ENCODE results near the gene SLC35F4. TPM values are rescaled to one million over a fixed set of nuclear protein-coding genes. Genes with fewer than 3 reads are reported as not detected.

The SLC35F4 gene
- total RNA-seq, 1 experiment from 2014 or later: not detected

DNA sequence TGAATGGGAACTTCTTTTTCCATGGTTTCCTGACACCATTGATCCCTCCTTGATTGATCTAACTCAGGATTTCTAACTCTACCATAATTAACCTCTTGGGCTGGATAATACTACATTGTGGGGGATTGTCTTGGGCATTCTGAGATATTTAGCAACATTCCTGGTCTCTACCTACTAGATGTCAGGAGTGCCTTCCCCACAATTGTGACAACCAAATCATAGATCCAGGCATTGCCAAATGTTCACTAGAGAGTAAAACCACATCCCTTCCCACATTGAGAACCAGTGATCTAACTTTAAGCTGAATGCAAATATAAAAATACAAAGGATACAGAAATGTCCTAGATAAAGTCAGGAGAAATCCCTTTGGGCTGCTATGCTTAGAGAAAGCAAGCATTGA, 335.3 kb downstream of the SLC35F4 start:
- Histone ChIP-seq H3K27ac (ENCODE audit: low read depth, low read length, poor library complexity, severe bottlenecking) (no peak overlapping the region), H3K27me3 (replicated peaks; ENCODE audit: insufficient read depth, low read depth, low read length, poor library complexity) (no peaks in the 10 kb centered on the region), H3K36me3 (ENCODE audit: insufficient read depth, low read length, poor library complexity, severe bottlenecking) (no peaks in the 10 kb centered on the region), H3K9me3 (ENCODE audit: low read depth, low read length, poor library complexity, severe bottlenecking) (no peaks in the 10 kb centered on the region), H3K4me1 (ENCODE audit: insufficient read depth, low read length, poor library complexity, severe bottlenecking) (no peaks in the 10 kb centered on the region), H3K4me3 (ENCODE audit: low read depth, low read length, poor library complexity, severe bottlenecking) (no peak overlapping the region)
- intact Hi-C loops (cut with micrococcal nuclease; ENCODE audit: unreplicated experiment): no loop called here
- no peak for TF ChIP-seq EZH2 (IDR thresholded peaks at IDR 0.05; ENCODE audit: borderline replicate concordance, low read depth, low read length, poor library complexity, severe bottlenecking)
- TF ChIP-seq, protein P1, sequence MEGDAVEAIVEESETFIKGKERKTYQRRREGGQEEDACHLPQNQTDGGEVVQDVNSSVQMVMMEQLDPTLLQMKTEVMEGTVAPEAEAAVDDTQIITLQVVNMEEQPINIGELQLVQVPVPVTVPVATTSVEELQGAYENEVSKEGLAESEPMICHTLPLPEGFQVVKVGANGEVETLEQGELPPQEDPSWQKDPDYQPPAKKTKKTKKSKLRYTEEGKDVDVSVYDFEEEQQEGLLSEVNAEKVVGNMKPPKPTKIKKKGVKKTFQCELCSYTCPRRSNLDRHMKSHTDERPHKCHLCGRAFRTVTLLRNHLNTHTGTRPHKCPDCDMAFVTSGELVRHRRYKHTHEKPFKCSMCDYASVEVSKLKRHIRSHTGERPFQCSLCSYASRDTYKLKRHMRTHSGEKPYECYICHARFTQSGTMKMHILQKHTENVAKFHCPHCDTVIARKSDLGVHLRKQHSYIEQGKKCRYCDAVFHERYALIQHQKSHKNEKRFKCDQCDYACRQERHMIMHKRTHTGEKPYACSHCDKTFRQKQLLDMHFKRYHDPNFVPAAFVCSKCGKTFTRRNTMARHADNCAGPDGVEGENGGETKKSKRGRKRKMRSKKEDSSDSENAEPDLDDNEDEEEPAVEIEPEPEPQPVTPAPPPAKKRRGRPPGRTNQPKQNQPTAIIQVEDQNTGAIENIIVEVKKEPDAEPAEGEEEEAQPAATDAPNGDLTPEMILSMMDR (conservative IDR thresholded peaks at IDR 0.05; ENCODE audit: low read depth, low read length): no peak
- no peak for DNase-seq (ENCODE audit: low spot score)
- ChIA-PET POLR2A (ENCODE audit: low non-redundant PET) (no interaction called here), CTCF (no interaction called here)
- BruUV-seq (replicated peaks): no TSS peak

DNA sequence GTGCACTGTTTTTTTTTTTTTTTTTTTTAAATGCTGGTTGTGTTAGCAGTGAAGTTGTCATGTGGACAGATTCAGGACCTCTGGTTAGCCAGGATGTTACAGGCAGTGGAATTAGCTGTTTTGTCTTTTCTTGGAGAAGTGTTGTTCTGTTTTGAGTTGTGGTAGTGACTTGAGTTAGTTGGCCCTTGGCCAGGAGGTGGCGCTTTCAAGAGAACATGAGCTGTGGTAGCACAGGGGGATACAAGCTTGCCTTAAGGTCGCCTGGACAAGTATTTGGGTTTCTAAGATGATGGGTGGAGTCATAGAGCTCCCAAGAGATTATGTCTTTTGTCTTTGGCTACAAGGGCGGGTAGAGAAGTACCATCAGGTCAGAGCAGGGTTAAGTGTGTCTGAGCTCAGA, 338.9 kb downstream of the SLC35F4 start:
- TF ChIP-seq, protein P1 (conservative IDR thresholded peaks at IDR 0.05; ENCODE audit: low read depth, low read length): peak; percentile 31; the same call in 1 of the 2 replicates
- no peak for TF ChIP-seq EZH2 (IDR thresholded peaks at IDR 0.05; ENCODE audit: borderline replicate concordance, low read depth, low read length, poor library complexity, severe bottlenecking)

DNA sequence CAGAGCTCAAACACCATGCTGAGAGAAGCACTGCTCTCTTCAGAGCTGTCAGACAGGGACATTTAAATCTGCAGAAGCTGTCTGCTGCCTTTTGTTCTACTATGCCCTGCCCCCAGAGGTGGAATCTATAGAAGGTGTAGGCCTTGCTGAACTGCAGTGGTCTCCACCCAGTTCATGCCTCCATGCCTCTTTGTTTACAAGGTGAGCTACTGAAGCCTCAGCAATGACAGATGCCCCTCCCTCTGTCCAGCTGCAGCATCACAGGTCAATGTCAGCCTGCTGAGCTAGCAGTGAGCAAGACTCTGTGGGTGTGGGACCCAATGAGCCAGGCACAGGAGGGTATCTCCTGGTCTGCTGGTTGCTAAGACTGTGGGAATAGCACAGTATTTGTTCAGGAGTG, 346.8 kb downstream of the SLC35F4 start:
- no peaks in the 10 kb centered on the region for H3K27me3 ChIP-seq (replicated peaks; ENCODE audit: insufficient read depth, low read depth, low read length, poor library complexity)
- POLR2A ChIA-PET (ENCODE audit: low non-redundant PET): no interaction called here
- H3K4me3 ChIP-seq (ENCODE audit: low read depth, low read length, poor library complexity, severe bottlenecking): no peak overlapping the region
- no peak for TF ChIP-seq EZH2 (IDR thresholded peaks at IDR 0.05; ENCODE audit: borderline replicate concordance, low read depth, low read length, poor library complexity, severe bottlenecking)
- TF ChIP-seq, protein P1 (conservative IDR thresholded peaks at IDR 0.05; ENCODE audit: low read depth, low read length): no peak
- no peak overlapping the region for H3K27ac ChIP-seq (ENCODE audit: low read depth, low read length, poor library complexity, severe bottlenecking)
- BruUV-seq (replicated peaks): no TSS peak
- intact Hi-C loops (cut with micrococcal nuclease; ENCODE audit: unreplicated experiment): no loop called here
- CTCF ChIA-PET: no interaction called here
- H3K4me1 ChIP-seq (ENCODE audit: insufficient read depth, low read length, poor library complexity, severe bottlenecking): no peaks in the 10 kb centered on the region
- no peaks in the 10 kb centered on the region for H3K36me3 ChIP-seq (ENCODE audit: insufficient read depth, low read length, poor library complexity, severe bottlenecking)
- no peak for DNase-seq (ENCODE audit: low spot score)
- no peaks in the 10 kb centered on the region for H3K9me3 ChIP-seq (ENCODE audit: low read depth, low read length, poor library complexity, severe bottlenecking)

More for the DNA sequence above, 338.9 kb downstream of the SLC35F4 start:
- intact Hi-C loops (cut with micrococcal nuclease; ENCODE audit: unreplicated experiment): no loop called here
- H3K4me1 ChIP-seq (ENCODE audit: insufficient read depth, low read length, poor library complexity, severe bottlenecking): no peaks in the 10 kb centered on the region
- BruUV-seq (replicated peaks): no TSS peak
- peak; percentile 35 for DNase-seq (ENCODE audit: low spot score)
- ChIA-PET POLR2A (ENCODE audit: low non-redundant PET) (no interaction called here), CTCF (interaction anchor here (0.7 kb wide), 2 partner anchors 222 to 620 kb away, joined by 3 read pairs; no protein-coding TSS in a partner anchor)
- H3K4me3 ChIP-seq (ENCODE audit: low read depth, low read length, poor library complexity, severe bottlenecking): no peak overlapping the region
- H3K36me3 ChIP-seq (ENCODE audit: insufficient read depth, low read length, poor library complexity, severe bottlenecking): no peaks in the 10 kb centered on the region
- H3K9me3 ChIP-seq (ENCODE audit: low read depth, low read length, poor library complexity, severe bottlenecking): no peaks in the 10 kb centered on the region
- H3K27me3 ChIP-seq (replicated peaks; ENCODE audit: insufficient read depth, low read depth, low read length, poor library complexity): no peaks in the 10 kb centered on the region
- H3K27ac ChIP-seq (ENCODE audit: low read depth, low read length, poor library complexity, severe bottlenecking): no peak overlapping the region
